NK-92 (cell line): ENCODE results near the gene CCDC6.
"Not testable (repeated sequence)": the region's sequence is repeated elsewhere in the genome, so short reads cannot be mapped to it uniquely, and the experiment has no call there.

ENCODE experiments used
- DNase-seq: peaks from one replicate; lab custom pipeline; 2025; ENCODE audit not compliant: unreplicated experiment; lab: John Stamatoyannopoulos, UW

CCDC6 gene

GRCh38 chr10:59905731-59906416 lies 482 bp downstream of the CCDC6 start:
- DNase-seq = no peak

GRCh38 chr10:59905066-59905730 lies 1.2 kb downstream of the CCDC6 start:
- DNase-seq = no peak

GRCh38 chr10:59904426-59905065 lies 1.8 kb downstream of the CCDC6 start:
- no peak for DNase-seq

GRCh38 chr10:59903871-59904270 lies 2.5 kb downstream of the CCDC6 start:
- no peak for DNase-seq

- no peak for DNase-seq
Measured at GRCh38 chr10:59902016-59902415, 4.3 kb downstream of the CCDC6 start.

- no peak for DNase-seq
Measured at GRCh38 chr10:59901470-59901869, 4.9 kb downstream of the CCDC6 start.

- DNase-seq = no peak
Measured at GRCh38 chr10:59900048-59900727, 6.2 kb downstream of the CCDC6 start.

GRCh38 chr10:59898125-59898835 lies 8.1 kb downstream of the CCDC6 start:
- DNase-seq = no peak

- DNase-seq = no peak
Measured at GRCh38 chr10:59896191-59896590, 10.2 kb downstream of the CCDC6 start.

GRCh38 chr10:59895629-59896116 lies 10.7 kb downstream of the CCDC6 start:
- DNase-seq = no peak

- DNase-seq = no peak
Measured at GRCh38 chr10:59894114-59894513, 12.2 kb downstream of the CCDC6 start.

- DNase-seq = no peak
Measured at GRCh38 chr10:59892697-59893096, 13.7 kb downstream of the CCDC6 start.

- no peak for DNase-seq
Measured at GRCh38 chr10:59891936-59892335, 14.4 kb downstream of the CCDC6 start.

- DNase-seq = no peak
Measured at GRCh38 chr10:59891349-59891748, 15.0 kb downstream of the CCDC6 start.

- no peak for DNase-seq
Measured at GRCh38 chr10:59888781-59889435, 17.4 kb downstream of the CCDC6 start.

- DNase-seq = no peak
Measured at GRCh38 chr10:59887972-59888640, 18.2 kb downstream of the CCDC6 start.

- DNase-seq = no peak
Measured at GRCh38 chr10:59887006-59887405, 19.4 kb downstream of the CCDC6 start.

GRCh38 chr10:59885430-59886134 lies 20.8 kb downstream of the CCDC6 start:
- DNase-seq = no peak

- not testable (repeated sequence) for DNase-seq
Measured at GRCh38 chr10:59884893-59885292, 21.5 kb downstream of the CCDC6 start.
